Frontal cortex (tissue), 4 donors: Measurements from ENCODE around the gene RNF34. TPM values are rescaled to one million over a fixed set of nuclear protein-coding genes. Genes with fewer than 3 reads are reported as not detected.

ENCODE experiments used
- DNase-seq, 2 donors: peaks; one replicate each; pipeline ENCODE4 v3.0.0; 2012; ENCODE audit warnings: low spot score in 2 of 2
- FAIRE-seq: peaks from 2 replicates; lab custom pipeline; 2012; peaks lifted over from hg19 to GRCh38; lab: Jason Lieb, UNC
- total RNA-seq: library from RNA; depleted of rRNA; stranded (reverse); fragments of >200 nt; gene quantifications from one replicate; pipeline ENCODE4 v1.2.3, GENCODE V29; 2014
- donor health status: control.
- donor health status: control.
- donor health status: control.

The RNF34 gene
- total RNA-seq, 1 donor from 2014 or later = 74.2 TPM

DNA sequence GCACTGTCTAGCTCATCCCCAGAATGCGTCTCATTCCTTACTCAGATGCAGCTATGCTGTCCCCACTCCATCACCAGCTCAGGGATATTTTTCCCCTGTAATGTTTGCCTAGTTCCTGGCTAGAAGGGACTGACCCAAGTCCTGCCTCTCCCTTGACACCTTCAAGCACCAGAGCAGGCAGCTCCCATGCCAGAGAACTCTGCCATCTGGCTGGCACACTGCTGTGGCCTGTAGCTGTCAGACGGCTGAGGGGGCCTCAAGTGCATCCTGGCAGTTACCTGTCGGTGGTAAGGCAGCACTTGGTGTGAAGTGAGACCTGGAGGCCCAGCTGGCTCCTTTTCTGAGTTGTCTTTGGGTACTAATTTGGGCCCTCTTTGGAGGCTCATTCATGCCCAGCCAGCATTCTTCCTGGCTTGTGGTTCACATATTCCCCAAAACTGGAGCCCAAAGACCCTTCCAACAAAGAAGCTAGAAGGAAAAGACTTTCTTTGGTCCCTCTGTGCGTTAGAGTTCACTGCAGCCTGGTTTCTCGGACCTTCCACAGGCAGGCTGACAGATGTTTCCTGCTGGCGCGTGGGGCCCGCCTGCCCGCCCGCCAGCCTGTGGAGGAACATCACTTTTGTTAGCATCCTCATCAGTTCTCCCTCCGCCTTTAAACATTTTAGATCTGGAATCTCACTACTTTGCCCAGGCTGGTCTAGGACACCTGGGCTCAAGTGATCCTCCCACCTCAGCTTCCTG lies 33.0 kb downstream of the RNF34 start:
- no peak for DNase-seq
- FAIRE-seq = no peak

DNA sequence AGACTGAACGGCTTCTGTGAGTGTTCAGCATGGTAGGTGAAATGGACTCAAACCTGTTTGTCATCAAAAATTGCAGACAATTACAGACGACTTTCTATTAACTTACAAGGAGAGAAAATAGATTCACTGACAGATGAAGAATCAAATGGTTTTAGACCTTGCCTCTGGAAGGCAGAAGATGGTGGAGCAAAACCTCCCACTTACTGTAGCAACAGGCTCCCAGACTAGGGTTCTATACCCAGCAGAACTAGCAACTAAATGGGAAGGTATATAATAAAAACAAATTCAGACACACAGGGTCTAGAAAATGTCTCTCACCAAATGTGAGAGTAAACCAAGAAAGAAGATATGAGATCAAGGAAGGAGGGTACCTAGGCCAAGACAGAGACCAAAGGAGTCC lies 36.8 kb downstream of the RNF34 start:
- no peak for FAIRE-seq

DNA sequence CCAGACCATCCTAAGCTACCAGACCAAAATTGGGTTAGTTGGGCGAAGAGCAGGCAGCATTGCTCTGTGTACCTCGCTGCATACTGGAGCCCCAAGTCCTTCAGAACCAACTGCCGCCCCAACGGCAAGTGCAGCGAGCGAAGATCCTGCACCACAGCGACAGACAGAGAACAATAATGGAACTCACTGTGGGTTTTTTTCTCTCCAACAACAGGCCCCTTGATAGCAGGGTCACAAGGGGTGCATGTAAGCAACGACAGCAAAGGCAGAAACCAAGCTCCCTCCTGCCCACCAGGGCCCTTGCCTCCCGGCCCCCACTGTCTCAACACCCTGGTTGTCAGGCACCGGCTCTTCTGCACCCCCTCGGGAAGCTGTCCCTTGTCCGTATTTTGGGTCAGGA lies 39.0 kb downstream of the RNF34 start:
- FAIRE-seq (no peak), DNase-seq (no peak)

More for the DNA sequence above, 36.8 kb downstream of the RNF34 start:
- no peak for DNase-seq

DNA sequence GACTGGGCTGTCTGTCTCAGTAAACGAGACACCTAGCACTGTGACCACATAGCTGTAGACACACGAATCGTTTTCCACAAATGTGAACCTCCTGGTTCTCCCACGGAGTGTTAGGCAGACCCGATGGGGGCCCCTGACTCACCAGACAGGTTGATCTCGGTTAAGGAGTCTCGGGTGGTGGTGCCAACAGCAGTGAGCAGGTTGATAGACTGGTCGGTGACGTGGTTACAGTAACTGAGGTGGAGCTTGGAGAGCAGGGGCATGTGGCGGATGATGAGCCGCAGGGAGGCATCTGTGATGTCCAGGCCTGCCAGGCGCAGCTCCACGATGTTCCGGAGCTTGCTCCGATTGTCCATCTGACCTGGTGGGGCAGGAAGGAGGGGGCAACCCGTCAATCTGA lies 39.8 kb downstream of the RNF34 start:
- DNase-seq (no peak), FAIRE-seq (no peak)

DNA sequence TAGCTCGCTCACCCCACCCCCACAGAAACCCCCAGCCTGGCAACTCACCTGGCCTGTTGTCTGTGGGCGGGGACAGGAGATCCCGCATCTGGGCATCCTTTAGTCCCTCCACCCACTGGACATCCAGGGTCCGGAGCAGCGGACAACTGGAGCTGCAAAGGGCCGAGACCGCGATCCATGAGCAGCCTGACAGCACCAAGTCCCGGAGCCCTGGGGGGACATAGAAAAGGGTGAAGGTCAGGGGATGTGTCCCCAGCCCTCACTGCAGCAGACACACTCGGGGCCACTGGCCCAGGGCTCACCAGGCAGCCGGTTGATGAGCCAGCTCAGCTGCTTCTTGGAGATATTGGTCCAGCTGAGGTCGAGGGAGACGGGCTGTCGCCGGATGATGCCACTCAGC lies 40.9 kb downstream of the RNF34 start:
- DNase-seq = no peak
- no peak for FAIRE-seq

DNA sequence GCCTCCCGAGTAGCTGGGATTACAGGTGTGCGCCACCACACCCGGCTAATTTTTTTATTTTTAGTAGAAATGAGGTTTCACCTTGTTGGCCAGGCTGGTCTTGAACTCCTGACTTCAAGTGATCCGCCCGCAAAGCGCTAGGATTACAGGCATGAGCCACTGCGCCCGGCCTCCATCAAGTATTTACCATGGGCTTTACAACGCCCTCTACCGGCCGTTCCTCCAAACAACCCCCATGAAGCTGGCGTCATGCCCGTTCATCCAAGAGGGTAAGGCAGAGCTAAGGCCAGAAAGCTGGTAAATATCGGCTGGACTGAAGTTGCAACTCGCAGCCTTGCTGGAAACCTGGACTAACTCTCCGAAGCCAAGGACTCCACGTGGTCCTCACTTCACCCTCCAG lies 41.6 kb downstream of the RNF34 start:
- DNase-seq = no peak
- FAIRE-seq = no peak

DNA sequence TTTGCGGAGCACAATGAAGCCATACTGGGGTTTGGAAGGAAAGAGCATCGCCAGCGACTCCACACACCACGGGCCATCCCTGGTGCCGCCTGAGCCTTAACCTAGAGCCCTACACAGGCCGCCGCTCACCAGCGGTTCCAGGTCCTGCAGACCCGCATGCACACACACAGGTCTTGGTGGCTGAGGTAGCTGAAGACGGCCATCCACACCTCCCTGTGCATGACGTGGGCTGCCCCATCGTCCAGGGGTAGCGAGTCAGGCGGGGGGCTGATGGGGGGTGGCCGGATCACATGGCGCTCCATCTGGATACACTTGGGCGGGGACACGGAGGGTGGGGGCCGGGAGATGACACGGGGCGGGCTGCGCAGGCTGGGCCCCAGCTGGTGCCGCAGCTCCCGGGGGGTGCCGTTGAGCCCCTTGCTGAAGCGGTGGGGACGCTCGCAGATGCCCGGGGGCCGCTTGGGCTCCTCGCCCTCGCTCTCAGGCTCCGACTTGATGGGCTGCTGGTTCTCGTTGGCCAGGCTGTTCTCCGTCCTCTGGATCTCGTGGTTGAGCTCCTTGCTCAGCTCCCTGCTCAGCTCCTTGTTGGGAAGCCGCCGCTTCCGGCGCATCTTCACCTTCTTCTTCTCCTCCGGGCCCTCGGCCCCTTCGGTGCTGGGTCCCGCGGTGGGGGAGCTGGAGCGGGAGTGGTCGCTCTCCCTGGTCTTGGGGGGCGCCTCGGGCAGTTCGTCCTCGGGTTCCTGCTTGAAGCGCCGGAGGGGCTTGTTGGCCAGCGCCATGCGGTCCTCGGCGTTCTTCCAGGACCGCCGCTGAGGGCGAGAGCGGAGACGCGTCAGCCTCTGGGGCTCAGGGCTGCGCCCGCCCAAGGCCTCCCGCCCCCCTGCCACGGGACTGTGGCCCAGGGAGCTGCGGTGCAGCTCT lies 42.4 kb downstream of the RNF34 start:
- DNase-seq = no peak

DNA sequence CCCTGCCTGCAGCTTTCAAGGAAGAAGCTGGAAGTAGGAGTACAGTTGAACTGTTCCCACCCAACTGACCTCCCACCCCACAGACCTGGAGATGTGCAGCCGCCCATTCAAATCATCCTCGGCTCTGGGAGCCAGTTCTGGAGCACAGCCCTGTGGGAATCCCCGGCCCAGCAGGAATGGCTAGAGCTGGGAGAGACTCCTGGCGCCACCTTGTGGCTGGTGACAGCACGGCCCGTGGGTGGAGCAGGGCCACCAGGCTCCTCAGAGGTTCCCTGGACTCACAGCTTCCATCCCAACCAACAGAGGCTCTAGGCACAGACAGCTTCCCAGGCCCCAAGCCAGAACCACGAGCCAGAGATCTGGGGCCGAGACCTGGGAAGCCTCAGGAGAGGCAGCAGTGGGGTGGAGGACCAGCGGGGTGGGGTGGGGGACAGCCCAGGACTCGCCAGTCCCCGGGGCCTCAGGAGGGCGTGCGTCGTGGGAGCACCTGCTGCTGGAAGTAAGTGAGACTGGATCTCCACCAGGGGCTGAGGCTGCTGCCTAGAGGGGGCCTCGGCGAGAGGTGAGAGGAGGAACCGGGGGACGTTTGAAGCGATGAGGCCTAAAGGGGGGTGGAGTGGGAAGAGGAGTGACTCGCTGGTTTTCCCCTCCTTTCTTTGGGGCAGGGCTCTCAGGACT lies 43.4 kb downstream of the RNF34 start:
- FAIRE-seq (no peak), DNase-seq (peak; percentile 88 to 96)

More for the DNA sequence above, 42.4 kb downstream of the RNF34 start:
- no peak for FAIRE-seq

DNA sequence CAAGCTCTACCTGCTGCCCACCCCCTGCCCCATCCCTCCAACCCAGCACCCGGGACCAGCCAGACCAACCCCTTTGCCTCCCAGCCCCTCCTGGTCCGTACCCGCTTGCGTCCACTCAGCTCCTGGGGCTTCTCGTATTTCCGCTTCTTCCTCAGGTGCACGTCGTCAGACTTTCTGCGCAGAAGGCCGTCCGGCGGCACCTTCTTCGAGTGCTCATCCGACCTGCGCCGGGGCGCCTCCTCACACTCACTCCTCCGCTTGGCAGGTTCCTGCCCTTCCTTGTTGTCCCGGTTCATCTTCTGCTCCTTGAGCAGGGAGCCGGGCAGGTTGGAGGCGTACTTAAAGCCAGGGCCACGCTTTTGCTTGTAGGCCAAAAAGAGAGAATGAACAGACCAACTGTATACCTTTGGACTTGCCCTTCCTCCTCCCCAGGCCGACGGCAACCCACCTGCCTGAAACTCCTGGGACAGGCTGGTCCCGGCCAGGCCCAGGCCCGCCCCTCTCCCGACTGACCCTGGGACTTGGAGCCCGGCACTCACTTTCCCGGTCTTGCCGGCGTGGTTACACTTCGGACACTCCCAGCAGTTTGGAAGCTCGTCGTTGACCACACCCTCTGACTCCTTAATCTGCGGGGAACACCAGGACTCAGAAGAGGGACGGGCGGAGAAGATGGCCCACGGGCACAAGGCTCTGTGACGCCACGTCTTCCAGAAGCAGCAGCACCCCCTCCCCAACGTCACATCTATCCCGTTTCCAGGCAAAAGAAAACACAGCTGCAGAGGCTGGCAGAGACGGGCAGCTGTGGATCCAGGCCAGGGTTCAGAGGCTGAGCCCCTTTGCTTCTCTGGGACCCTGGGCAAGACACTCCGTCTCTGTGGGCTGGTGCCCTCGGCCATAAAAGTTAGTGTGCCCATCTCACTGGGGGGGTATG lies 44.3 kb downstream of the RNF34 start:
- no peak for FAIRE-seq
- no peak for DNase-seq

DNA sequence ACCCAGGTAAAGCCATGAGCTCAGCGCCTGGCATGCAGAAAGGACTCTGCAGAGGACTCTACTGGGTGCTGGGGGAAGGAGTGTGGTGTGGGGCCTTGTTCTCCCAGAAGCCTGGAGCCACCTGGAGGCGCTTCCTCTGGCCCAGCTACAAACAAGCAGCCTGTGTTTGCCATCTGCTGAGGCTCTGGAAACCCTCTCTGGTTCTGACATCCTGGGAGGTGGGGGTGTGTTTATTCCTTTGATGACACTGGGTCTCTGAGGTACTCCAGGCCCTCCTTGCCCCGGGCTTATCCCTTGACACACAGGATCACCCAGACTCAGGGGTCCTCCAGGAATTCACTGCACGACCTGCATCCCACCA lies 44.9 kb downstream of the RNF34 start:
- DNase-seq = no peak
- no peak for FAIRE-seq

DNA sequence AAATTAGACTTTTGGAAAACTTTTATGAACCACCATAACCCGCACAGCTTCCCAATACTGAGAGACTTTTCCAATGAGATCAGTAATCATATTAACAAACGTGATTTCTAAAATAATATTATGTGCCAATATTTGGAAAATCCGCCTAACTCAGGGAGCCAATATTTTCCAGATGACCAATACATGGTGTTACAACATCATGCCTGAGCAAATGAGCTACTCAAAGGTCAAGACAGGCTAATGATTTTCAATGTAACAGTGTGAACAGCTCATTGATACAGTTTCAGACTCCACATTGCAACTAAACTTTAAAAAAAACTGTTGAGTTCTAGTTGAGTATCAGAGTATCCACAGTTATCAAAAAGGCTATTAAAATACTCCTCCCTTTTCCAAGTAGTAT lies 46.8 kb downstream of the RNF34 start:
- FAIRE-seq (no peak), DNase-seq (no peak)

DNA sequence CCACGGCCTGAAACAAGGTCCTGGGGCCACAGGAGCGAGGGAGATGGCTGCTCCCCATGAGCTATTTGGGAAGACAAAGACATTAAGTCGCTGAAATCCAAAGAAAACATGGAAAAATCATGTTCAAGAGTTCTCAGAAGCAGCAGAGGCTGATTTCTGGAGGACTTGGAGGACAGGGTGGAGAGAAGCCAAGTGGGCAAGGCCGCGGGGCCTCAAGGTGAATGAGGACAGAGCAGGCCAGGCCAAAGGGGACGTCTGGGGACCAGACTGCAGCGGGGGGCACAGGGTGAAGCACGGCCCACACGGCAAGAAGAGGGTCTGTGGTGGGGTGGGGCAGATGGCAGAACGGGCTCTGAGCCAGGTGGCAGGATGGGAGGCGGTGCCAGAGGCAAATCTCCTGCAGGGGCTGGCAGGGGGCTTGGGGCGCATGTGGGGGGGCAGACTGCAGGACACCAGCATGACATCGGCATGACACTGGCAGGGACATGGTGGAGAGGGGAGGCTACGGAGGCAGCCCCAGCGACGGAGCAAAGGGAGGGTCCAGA lies 48.9 kb downstream of the RNF34 start:
- FAIRE-seq = no peak
- no peak for DNase-seq

DNA sequence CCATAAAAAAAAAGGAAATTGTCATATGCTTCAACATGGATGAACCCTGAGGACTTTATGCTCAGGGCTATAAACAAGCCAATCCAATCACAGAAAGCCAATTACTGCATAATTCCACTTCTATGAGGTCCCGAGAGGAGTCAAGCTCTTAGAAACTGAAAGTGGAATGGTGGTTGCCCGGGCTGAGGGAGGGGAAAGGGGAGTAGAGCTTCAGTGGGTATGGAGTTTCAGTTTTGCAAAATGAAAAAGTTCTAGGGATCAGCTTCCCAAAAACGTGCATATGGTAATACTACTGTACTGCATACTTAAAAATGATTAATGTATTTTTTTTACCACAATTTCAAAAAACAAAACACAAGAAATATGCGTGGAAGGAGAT lies 52.0 kb downstream of the RNF34 start:
- DNase-seq (no peak), FAIRE-seq (no peak)

DNA sequence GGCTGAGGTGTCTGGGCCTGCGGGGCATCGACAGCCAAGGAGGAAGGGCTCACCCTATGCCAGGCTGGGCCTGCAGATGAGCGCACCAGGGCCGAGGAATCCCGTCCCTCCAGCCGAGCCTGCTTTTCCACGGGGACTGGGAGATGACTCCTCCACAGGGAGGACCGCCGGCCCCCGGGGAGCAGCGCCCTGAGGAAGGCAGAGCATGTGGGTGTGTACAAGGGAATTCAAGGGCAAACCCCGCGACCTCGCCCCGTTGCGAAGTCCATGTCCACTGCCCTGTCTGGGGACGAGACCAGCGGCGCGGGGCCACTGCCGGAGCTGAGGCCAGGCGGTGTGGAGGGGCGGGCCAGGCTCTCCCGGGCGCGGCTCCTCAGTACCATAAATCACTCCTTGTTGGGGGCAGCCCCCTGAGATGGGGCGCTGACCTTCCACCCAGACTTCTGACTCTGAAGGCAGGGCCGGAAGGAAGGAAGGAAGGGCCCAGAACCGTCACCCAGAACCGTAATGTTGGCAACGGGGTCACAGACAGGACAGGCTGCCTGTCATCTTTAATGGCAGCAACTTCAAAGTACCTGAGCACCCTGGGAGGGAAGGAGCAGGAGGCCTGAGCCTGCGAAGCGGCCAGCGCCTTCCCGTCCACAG lies 52.5 kb downstream of the RNF34 start:
- DNase-seq (no peak), FAIRE-seq (no peak)

DNA sequence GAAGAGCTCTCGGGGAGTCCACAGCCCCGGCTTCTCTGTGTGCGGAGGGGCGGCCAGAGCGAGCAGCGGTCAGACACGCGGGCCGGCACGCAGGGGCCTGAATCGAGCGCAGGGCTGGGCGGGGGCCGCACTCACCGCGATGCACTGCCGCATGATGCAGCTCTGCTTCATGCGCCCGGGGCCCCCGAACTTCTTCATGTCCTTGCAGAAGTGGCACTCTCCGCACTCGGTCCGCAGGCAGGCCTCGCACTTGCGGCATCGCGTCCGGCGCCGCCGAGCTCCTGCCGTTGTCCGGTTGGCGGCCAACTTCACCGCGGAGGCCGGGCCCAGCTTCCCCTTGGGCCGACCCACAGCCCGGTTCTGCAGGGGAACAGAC lies 53.1 kb downstream of the RNF34 start:
- FAIRE-seq (no peak), DNase-seq (no peak)

DNA sequence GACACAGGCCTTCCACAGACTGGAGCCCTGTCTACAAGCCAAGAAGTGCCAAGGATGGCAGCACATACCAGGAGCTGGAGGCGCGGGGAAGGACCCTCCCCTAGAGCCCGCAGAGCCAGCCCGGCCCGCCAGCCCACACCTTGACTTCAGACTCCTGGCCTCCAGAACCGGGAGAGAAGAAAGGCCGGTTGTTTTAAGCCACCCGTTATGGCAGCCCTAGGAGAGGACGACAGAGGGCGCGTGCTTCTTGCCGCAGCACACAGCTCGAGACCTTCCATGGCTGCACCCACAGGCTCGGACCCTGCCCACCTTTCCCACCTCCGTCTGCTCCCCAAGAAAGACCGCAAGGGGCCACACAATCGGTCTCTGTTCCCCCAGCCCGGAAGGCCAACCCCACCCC lies 53.7 kb downstream of the RNF34 start:
- DNase-seq (no peak), FAIRE-seq (no peak)

DNA sequence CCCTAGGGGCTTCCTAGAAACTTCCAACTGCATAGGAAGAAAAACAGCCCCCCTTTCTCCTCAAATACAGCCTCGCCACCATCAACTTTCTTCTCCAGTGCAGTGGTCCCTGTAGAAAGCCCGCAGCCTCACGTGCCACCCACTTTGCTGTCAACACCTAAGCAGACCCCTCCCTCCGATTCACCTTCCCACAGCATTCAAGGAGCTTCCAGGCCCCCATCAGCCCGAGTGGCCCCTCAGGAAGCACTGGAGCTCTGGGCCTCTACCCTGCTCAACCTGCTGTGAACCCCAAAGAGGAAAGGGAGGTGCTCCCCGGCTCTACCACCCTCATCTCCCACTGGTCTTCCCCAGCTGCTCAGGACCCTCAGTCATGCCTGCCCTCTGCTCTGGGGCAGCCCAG lies 55.0 kb downstream of the RNF34 start:
- DNase-seq (no peak), FAIRE-seq (no peak)

DNA sequence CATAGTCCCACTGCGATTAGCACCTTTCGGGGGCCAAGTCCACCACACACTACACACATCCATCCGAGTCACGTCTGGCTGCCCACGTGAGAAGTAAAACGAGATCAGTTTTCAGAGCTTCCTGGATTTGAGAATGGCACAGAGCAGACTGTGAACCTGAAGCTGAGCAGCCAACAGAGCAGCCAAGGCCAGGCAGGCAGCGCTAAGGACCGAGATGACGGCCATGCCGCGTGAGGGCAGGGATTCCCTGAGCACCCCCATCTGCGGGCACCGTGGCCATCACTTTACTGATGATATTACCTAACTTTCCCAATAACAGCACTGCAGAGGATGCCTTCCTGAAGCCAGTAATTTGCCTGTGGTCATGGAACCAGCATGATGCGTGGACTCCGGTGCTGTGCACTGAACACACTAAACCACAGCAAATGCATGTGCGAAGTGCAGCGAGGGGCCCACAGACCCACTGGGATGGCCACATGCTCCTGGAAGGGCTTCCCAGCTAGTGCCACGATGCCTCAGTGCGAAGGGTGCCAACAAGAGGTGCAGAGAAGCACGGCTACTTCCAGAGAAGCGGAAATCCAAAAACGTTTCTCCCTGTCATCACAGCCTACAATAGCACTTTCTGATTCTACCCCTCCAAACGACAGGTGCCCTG lies 56.0 kb downstream of the RNF34 start:
- no peak for FAIRE-seq
- no peak for DNase-seq

DNA sequence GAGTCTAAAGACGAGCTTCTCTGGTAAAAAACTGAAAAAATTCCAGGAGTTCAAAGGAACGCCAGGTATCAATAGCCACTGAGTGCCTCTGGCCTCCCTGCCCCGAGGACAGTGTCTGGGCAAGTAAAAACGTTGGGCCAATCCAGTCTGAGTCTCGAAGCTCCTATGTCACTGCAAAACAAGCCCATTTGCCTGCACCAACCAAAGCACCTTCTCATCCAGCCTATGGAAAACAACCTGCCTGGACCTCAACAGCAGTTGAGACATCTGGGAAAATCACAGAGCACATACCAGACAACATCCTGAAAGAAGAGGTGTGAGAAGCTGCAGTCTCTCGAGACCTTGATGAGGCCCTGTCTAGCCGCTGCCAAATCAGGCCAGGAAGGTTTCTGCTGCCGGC lies 56.6 kb downstream of the RNF34 start:
- FAIRE-seq = no peak
- DNase-seq = no peak
